ENCODE measurements around the gene FBXL19.

The FBXL19 gene

GRCh38 chr16:30895627-30896260 lies 27.6 kb upstream of the FBXL19 start:
- DNase-seq: no peak

- DNase-seq: peak; percentile 62
Measured at GRCh38 chr16:30896261-30896888, 27.0 kb upstream of the FBXL19 start, which contains the start of gene CTF1. CTF1 (plus strand) TSS chr16:30896614; CDS start chr16:30896644, 30 bp downstream.

- peak; percentile 79 for DNase-seq
Measured at GRCh38 chr16:30896889-30897733, 26.3 kb upstream of the FBXL19 start.

- DNase-seq: no peak
Measured at GRCh38 chr16:30899794-30900193, 23.6 kb upstream of the FBXL19 start.

- no peak for DNase-seq
Measured at GRCh38 chr16:30900588-30900987, 22.8 kb upstream of the FBXL19 start.

- no peak for DNase-seq
Measured at GRCh38 chr16:30901201-30902028, 22.0 kb upstream of the FBXL19 start.

- DNase-seq: peak; percentile 63
Measured at GRCh38 chr16:30902029-30902972, 21.1 kb upstream of the FBXL19 start.

- no peak for DNase-seq
Measured at GRCh38 chr16:30903002-30903401, 20.4 kb upstream of the FBXL19 start.

GRCh38 chr16:30903596-30903995 lies 19.8 kb upstream of the FBXL19 start:
- no peak for DNase-seq

- no peak for DNase-seq
Measured at GRCh38 chr16:30904114-30904780, 19.1 kb upstream of the FBXL19 start.

GRCh38 chr16:30907064-30907463 lies 16.3 kb upstream of the FBXL19 start:
- no peak for DNase-seq

- no peak for DNase-seq
Measured at GRCh38 chr16:30910427-30911029, 12.8 kb upstream of the FBXL19 start.

- DNase-seq: no peak
Measured at GRCh38 chr16:30912794-30913412, 10.5 kb upstream of the FBXL19 start.

GRCh38 chr16:30914830-30915229 lies 8.5 kb upstream of the FBXL19 start:
- DNase-seq: no peak

GRCh38 chr16:30918614-30919013 lies 4.8 kb upstream of the FBXL19 start:
- no peak for DNase-seq

- DNase-seq: no peak
Measured at GRCh38 chr16:30920891-30921290, 2.5 kb upstream of the FBXL19 start.

- no peak for DNase-seq
Measured at GRCh38 chr16:30921459-30921747, 2.0 kb upstream of the FBXL19 start.

GRCh38 chr16:30921748-30922419 lies 1.5 kb upstream of the FBXL19 start:
- DNase-seq: peak; percentile 89

GRCh38 chr16:30922420-30922959 lies 882 bp upstream of the FBXL19 start:
- DNase-seq: peak; percentile 99

Data from NCI-H510A (cell line).